Nephron progenitor cell (in vitro differentiated cells): ENCODE results near the gene HDAC9.

Source experiments
- DNase-seq: peaks from one replicate; pipeline ENCODE4 v3.0.0; 2021
- H3K27ac Mint-ChIP-seq: 2 replicates; pipeline ENCODE4 v1.8.0; 2021; ENCODE audit warnings: mild to moderate bottlenecking, moderate library complexity, mixed read lengths
- H3K27me3 Mint-ChIP-seq: 2 replicates; pipeline ENCODE4 v1.8.0; 2021; ENCODE audit warnings: mild to moderate bottlenecking, low read depth, mixed read lengths; ENCODE audit not compliant: poor library complexity
- H3K36me3 Mint-ChIP-seq: 2 replicates; pipeline ENCODE4 v1.8.0; 2021; ENCODE audit warnings: low read depth, mixed read lengths
- H3K4me1 Mint-ChIP-seq: 2 replicates; pipeline ENCODE4 v1.8.0; 2021; ENCODE audit warnings: mixed read lengths
- H3K4me3 Mint-ChIP-seq: 2 replicates; pipeline ENCODE4 v1.8.0; 2021; ENCODE audit warnings: mild to moderate bottlenecking, moderate library complexity, mixed read lengths
- H3K9me3 Mint-ChIP-seq: 2 replicates; pipeline ENCODE4 v1.8.0; 2021; ENCODE audit warnings: mild to moderate bottlenecking, moderate library complexity, mixed read lengths
- TF ChIP-seq, protein P1 (sequence below): fragments of 200-600 bp; sonication (generic); IDR thresholded peaks from 2 replicates; pipeline ENCODE4 v1.5.0; 2021; ENCODE audit warnings: antibody characterized with exemption

HDAC9 gene

DNA sequence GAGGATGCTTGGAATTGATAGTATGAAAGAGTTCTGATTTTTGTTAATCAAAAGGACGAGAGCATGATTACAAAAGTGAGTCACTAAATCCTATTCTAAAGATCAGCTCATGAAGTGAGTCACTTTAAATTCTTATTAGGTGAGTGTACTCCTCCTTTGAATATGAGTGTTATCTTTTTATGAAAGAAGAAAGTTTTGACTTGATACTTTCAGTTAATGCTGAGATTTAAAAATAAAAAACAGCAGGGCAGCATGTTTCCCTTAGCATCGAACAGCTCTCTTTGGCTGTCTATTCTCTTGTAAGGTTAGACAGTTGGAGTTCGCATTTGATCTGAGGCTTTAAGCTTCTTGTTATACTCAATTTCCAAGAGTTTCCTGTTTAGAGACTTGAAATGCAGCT, 399.9 kb downstream of the HDAC9 start:
- H3K4me1 Mint-ChIP-seq, result peaks cover 21% of the 10 kb centered on the region

DNA sequence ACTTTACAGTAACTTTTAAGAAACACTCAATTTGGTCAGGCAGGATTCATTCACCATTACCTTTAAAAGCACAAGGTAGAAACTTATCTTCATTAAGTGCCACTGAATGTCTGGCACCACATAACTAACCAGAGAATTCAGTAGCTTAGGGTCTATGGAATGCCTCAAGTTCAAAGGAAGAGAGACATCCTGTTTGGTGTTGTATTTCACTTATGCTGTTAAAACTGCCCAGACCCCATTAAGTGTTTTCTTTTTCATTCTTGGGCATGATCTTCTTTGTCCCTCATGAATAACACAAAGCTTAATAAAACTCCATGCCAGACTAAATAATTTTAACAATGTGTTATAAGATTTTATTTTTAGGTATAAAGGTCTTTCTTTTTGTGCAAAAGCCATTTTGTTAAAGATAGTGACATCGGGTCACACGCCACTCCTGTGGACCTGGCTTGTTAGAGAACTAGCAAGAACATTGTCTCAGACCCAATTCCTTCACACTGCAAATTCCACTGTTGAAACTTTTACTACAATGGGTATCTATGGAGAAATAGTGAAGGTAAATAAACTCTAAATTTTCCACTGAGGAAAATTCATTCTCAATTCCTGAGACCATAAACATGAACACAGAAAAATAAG, 400.9 kb downstream of the HDAC9 start:
- H3K4me3 Mint-ChIP-seq, result no peak overlapping the region
- peaks cover 21% of the 10 kb centered on the region for H3K4me1 Mint-ChIP-seq
- no peak for DNase-seq
- no peak overlapping the region for H3K27ac Mint-ChIP-seq
- no peaks in the 10 kb centered on the region for H3K27me3 Mint-ChIP-seq
- TF ChIP-seq, protein P1, sequence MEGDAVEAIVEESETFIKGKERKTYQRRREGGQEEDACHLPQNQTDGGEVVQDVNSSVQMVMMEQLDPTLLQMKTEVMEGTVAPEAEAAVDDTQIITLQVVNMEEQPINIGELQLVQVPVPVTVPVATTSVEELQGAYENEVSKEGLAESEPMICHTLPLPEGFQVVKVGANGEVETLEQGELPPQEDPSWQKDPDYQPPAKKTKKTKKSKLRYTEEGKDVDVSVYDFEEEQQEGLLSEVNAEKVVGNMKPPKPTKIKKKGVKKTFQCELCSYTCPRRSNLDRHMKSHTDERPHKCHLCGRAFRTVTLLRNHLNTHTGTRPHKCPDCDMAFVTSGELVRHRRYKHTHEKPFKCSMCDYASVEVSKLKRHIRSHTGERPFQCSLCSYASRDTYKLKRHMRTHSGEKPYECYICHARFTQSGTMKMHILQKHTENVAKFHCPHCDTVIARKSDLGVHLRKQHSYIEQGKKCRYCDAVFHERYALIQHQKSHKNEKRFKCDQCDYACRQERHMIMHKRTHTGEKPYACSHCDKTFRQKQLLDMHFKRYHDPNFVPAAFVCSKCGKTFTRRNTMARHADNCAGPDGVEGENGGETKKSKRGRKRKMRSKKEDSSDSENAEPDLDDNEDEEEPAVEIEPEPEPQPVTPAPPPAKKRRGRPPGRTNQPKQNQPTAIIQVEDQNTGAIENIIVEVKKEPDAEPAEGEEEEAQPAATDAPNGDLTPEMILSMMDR, result no peak
- no peaks in the 10 kb centered on the region for H3K9me3 Mint-ChIP-seq
- H3K36me3 Mint-ChIP-seq, result no peaks in the 10 kb centered on the region

More for the DNA sequence above, 399.9 kb downstream of the HDAC9 start:
- Mint-ChIP-seq H3K9me3 (no peaks in the 10 kb centered on the region), H3K27ac (no peak overlapping the region), H3K36me3 (no peaks in the 10 kb centered on the region), H3K4me3 (no peak overlapping the region), H3K27me3 (no peaks in the 10 kb centered on the region)
- DNase-seq, result no peak
- TF ChIP-seq, protein P1, result no peak

DNA sequence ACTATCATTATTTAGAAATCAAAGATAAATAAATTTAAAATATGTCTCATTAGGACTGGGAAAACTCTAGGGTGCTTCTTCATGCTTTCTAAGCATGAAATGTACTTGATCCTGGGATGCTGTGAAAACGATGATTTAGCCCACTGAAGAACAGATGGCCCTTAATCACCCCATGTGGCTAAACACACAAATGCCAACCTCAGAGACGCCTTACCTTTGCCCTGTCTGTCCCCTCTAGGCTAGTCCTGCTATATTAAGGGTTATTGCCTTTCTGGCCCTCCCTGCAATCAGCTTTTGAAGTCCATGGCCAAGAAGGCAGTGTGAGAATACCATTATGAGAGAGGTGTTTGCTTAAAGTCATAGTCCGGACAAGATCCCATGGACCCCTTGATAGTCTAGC, 404.7 kb downstream of the HDAC9 start:
- TF ChIP-seq, protein P1, result no peak
- H3K27ac Mint-ChIP-seq, result no peak overlapping the region
- H3K36me3 Mint-ChIP-seq, result no peaks in the 10 kb centered on the region
- H3K9me3 Mint-ChIP-seq, result peaks cover 4% of the 10 kb centered on the region
- no peaks in the 10 kb centered on the region for H3K27me3 Mint-ChIP-seq
- no peak for DNase-seq
- no peak overlapping the region for H3K4me3 Mint-ChIP-seq
- peaks cover 34% of the 10 kb centered on the region for H3K4me1 Mint-ChIP-seq

DNA sequence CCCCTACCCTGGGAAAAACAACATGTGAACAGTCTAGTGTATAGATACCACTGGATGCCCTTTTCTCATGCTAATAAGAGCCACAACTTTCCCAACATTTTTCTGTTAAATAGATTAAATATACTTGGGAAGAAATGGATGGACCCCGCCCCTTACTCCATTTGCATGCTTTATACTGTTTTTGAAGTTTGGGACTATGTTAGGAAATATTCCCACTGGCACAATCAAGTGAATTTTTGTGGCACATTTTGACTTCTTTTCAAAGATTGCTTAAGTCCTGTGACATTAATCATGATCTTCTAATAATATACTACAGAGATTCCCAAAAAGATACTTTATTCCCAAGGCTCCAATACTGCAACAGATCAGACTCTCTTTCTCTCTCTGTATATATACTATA, 405.3 kb downstream of the HDAC9 start:
- Mint-ChIP-seq H3K4me1 (peaks cover 34% of the 10 kb centered on the region), H3K27ac (no peak overlapping the region), H3K36me3 (no peaks in the 10 kb centered on the region), H3K4me3 (no peak overlapping the region), H3K9me3 (peaks cover 4% of the 10 kb centered on the region), H3K27me3 (no peaks in the 10 kb centered on the region)
- DNase-seq, result no peak
- TF ChIP-seq, protein P1, result no peak

DNA sequence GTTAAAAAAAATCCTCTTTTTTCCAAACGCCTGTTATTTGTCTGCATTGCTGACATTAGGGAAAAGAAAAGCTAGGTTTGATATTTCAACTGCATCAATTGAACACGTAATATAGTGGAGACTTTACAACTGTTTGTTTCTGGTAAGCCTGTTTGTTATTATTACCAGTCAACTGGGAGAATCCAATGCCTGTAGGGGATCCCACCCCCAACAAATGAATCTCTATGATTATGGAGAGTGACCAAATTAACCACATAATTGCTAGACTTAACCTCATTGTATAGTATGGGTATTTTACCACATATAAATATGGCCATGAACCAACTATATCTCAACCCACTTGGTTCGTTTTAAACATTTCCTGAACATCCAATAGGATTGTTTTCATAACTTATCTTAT, 405.8 kb downstream of the HDAC9 start:
- Mint-ChIP-seq H3K4me1 (peaks cover 32% of the 10 kb centered on the region), H3K27me3 (no peaks in the 10 kb centered on the region), H3K27ac (no peak overlapping the region), H3K4me3 (no peak overlapping the region), H3K9me3 (peaks cover 4% of the 10 kb centered on the region), H3K36me3 (no peaks in the 10 kb centered on the region)
- DNase-seq, result no peak
- TF ChIP-seq, protein P1, result no peak

DNA sequence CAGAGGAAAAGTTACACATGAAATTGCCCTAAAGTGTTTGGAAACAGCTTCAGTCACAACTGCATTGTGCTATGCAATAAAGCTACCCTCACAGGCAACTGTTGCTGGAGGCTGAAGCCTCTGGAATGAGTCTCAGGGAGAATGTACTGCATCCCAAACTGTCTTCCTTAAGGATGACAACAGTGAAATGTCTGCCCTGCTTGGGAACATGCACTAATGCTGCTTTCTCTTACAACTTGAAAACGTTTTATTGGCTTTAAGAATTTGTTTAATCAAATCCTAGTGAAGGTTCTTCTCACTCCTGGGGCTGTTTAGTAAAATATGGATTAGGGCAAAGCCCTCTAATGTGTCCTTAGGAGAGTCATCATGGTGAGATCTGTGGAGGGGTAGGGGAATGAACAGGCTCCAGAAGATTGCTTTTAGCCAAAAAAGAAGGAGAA, 406.5 kb downstream of the HDAC9 start:
- peaks cover 4% of the 10 kb centered on the region for H3K9me3 Mint-ChIP-seq
- H3K27ac Mint-ChIP-seq, result no peak overlapping the region
- peaks cover 29% of the 10 kb centered on the region for H3K4me1 Mint-ChIP-seq
- no peaks in the 10 kb centered on the region for H3K27me3 Mint-ChIP-seq
- TF ChIP-seq, protein P1, result no peak
- no peak for DNase-seq
- no peak overlapping the region for H3K4me3 Mint-ChIP-seq
- H3K36me3 Mint-ChIP-seq, result no peaks in the 10 kb centered on the region
